Upper lobe of right lung (tissue), 1 donor: Measurements from ENCODE around the gene SNRPB2. TPM values are rescaled to one million over a fixed set of nuclear protein-coding genes. Genes with fewer than 3 reads are reported as not detected.

ENCODE experiments used
- ATAC-seq: fragments of 200-7000 bp; cut with Tn5 transposase; one replicate; pipeline ENCODE4 v1.9.1; 2020; ENCODE audit warnings: mild to moderate bottlenecking, moderate library complexity
- DNase-seq: peaks from one replicate; pipeline ENCODE4 v3.0.0-alpha.2; 2020
- H3K27ac ChIP-seq: fragments of 200-600 bp; one replicate; pipeline ENCODE4 v1.8.0; 2022
- H3K27me3 ChIP-seq: fragments of 200-600 bp; one replicate; pipeline ENCODE4 v1.8.0; 2022; ENCODE audit warnings: mild to moderate bottlenecking
- H3K36me3 ChIP-seq: fragments of 200-600 bp; one replicate; pipeline ENCODE4 v1.8.0; 2022
- H3K4me1 ChIP-seq: fragments of 200-600 bp; one replicate; pipeline ENCODE4 v1.8.0; 2022
- H3K4me3 ChIP-seq: fragments of 200-600 bp; one replicate; pipeline ENCODE4 v1.8.0; 2022; ENCODE audit warnings: mild to moderate bottlenecking
- H3K9me3 ChIP-seq: fragments of 200-600 bp; one replicate; pipeline ENCODE4 v1.8.0; 2022
- intact Hi-C: fragments of 100-400 bp; cut with DNase I; formaldehyde crosslinking; loops from one replicate; pipeline ENCODE4 v1.11.0; 2022
- long read RNA-seq: library from polyadenylated mRNA; unstranded; transcript quantifications from one replicate; pipeline ENCODE4 v2.0.0, GENCODE V29; 2021
- total RNA-seq: library from RNA; stranded (reverse); fragmentation: NEBNext Ultra II Directional; extraction: Animal tissue kit (Norgen Biotek cat#: 25700); gene quantifications from one replicate; pipeline ENCODE4 v1.2.1, GENCODE V29; 2021
- TF ChIP-seq, protein P1 (sequence below): fragments of 200-600 bp; IDR thresholded peaks from one replicate; pipeline ENCODE4 v1.8.0; 2022; ENCODE audit warnings: antibody characterized with exemption
- donor health status: DM: no; HTN: yes; CAD: no; lungs with severe emphysema.

Gene SNRPB2
- total RNA-seq: 39.5 TPM
- long read RNA-seq, transcript SNRPB2-202 (7 exons, 1,588 nt): minor isoform, 6 of 35 reads
- long read RNA-seq, transcript SNRPB2-201 (7 exons, 2,452 nt): major isoform, 24 of 35 reads
- long read RNA-seq, partial matches to known transcripts: 4 of 35 reads
- long read RNA-seq, other reads (novel, unspliced or antisense): 1 of 35 reads

- H3K27me3 ChIP-seq: peaks cover 18% of the 10 kb centered on the region
- H3K27ac ChIP-seq: peak within 1 kb of the TSS; percentile 83
- H3K9me3 ChIP-seq: no peaks in the 10 kb centered on the region
- TF ChIP-seq, protein P1, sequence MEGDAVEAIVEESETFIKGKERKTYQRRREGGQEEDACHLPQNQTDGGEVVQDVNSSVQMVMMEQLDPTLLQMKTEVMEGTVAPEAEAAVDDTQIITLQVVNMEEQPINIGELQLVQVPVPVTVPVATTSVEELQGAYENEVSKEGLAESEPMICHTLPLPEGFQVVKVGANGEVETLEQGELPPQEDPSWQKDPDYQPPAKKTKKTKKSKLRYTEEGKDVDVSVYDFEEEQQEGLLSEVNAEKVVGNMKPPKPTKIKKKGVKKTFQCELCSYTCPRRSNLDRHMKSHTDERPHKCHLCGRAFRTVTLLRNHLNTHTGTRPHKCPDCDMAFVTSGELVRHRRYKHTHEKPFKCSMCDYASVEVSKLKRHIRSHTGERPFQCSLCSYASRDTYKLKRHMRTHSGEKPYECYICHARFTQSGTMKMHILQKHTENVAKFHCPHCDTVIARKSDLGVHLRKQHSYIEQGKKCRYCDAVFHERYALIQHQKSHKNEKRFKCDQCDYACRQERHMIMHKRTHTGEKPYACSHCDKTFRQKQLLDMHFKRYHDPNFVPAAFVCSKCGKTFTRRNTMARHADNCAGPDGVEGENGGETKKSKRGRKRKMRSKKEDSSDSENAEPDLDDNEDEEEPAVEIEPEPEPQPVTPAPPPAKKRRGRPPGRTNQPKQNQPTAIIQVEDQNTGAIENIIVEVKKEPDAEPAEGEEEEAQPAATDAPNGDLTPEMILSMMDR: no peak
- intact Hi-C loops: no loop called here
- peak within 1 kb of the TSS; percentile 92 for H3K4me3 ChIP-seq
- DNase-seq (peak; percentile 96), ATAC-seq (peak; percentile 100)
- H3K36me3 ChIP-seq: peaks cover 31% of the 10 kb centered on the region
- H3K4me1 ChIP-seq: peaks cover 10% of the 10 kb centered on the region
Observed at GRCh38 chr20:16729565-16730460, at the start of gene SNRPB2. SNRPB2 (plus strand) TSS chr20:16730026; CDS start chr20:16731703, 1,677 bp downstream.

DNA sequence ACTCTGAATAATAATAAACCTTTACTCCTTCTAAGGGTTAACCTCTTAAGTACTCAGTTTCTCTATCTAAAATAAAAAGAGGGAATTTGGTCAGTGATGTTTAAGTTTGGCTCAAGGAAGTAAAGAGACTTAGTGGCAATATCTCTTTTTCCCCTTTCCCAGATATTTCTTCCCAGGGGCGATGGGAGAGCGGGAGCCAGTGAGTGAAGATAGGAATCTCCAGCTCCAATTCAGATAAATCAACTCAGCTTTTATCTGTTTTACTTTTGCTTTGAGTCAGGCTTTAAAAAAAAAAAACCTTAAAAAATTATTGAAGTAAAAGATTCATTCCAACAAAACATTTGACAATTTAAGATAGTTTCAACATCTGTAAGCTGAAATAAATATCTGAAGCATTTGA, 45.4 kb upstream of the SNRPB2 start:
- TF ChIP-seq, protein P1: no peak
- H3K36me3 ChIP-seq: no peaks in the 10 kb centered on the region
- no peaks in the 10 kb centered on the region for H3K9me3 ChIP-seq
- intact Hi-C loops: no loop called here
- H3K4me1 ChIP-seq: no peaks in the 10 kb centered on the region
- H3K27me3 ChIP-seq: no peaks in the 10 kb centered on the region
- no peak overlapping the region for H3K4me3 ChIP-seq
- no peak overlapping the region for H3K27ac ChIP-seq
- DNase-seq (no peak), ATAC-seq (no peak)

DNA sequence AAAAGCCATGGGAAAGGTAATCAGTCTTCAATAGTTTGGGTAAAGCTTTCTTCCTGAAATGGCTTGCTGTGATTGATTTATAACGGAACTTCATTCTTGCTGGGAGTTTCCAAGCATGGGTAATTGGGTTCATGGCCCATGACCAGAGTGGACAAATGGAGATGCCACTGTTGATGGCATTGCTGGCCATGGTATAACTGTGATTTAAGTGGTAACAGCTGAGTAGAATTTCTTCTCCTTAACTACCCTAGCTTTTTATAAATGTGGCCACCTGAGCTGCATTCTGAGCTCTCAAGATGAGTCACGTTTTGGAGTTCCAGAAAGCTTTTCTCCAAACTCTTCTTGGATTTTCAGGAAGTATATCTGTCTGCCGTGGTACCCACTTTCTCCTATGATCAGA, 39.9 kb upstream of the SNRPB2 start:
- DNase-seq (no peak), ATAC-seq (no peak)
- H3K27ac ChIP-seq: no peak overlapping the region
- no peaks in the 10 kb centered on the region for H3K36me3 ChIP-seq
- H3K9me3 ChIP-seq: no peaks in the 10 kb centered on the region
- no peaks in the 10 kb centered on the region for H3K4me1 ChIP-seq
- H3K27me3 ChIP-seq: no peaks in the 10 kb centered on the region
- TF ChIP-seq, protein P1: no peak
- intact Hi-C loops: no loop called here
- no peak overlapping the region for H3K4me3 ChIP-seq

GRCh38 chr20:16691381-16691780, 38.4 kb upstream of the SNRPB2 start:
- intact Hi-C loops: no loop called here
- no peak overlapping the region for H3K27ac ChIP-seq
- ATAC-seq (no peak), DNase-seq (no peak)
- no peaks in the 10 kb centered on the region for H3K36me3 ChIP-seq
- H3K4me3 ChIP-seq: no peak overlapping the region
- TF ChIP-seq, protein P1: no peak
- H3K9me3 ChIP-seq: no peaks in the 10 kb centered on the region
- no peaks in the 10 kb centered on the region for H3K27me3 ChIP-seq
- H3K4me1 ChIP-seq: no peaks in the 10 kb centered on the region

GRCh38 chr20:16692009-16692408, 37.8 kb upstream of the SNRPB2 start:
- H3K4me3 ChIP-seq: no peak overlapping the region
- DNase-seq (no peak), ATAC-seq (no peak)
- TF ChIP-seq, protein P1: no peak
- intact Hi-C loops: no loop called here
- no peaks in the 10 kb centered on the region for H3K4me1 ChIP-seq
- H3K36me3 ChIP-seq: no peaks in the 10 kb centered on the region
- H3K27ac ChIP-seq: no peak overlapping the region
- no peaks in the 10 kb centered on the region for H3K9me3 ChIP-seq
- H3K27me3 ChIP-seq: no peaks in the 10 kb centered on the region
